ENCODE results near the gene DLG2.

DNA sequence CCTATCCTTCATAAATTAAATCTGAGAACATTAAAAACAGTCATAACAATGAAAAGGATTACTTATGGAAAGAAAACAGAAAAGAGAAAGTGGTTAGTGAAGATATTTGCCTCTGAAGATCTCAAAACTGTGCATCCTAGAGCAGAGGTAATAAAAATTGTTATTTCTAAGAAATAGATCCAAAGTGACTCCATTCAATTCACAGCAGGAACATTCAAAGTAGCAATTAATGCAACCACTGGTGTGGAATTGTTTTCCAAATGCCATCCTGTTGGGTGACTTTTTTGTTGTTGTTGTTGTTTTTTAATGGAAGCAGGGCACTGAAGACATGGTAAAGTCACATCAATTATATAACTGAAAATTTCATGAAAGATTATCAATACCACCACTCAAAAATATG lies 1201.5 kb downstream of the DLG2 start:
- TF ChIP-seq, protein P1, sequence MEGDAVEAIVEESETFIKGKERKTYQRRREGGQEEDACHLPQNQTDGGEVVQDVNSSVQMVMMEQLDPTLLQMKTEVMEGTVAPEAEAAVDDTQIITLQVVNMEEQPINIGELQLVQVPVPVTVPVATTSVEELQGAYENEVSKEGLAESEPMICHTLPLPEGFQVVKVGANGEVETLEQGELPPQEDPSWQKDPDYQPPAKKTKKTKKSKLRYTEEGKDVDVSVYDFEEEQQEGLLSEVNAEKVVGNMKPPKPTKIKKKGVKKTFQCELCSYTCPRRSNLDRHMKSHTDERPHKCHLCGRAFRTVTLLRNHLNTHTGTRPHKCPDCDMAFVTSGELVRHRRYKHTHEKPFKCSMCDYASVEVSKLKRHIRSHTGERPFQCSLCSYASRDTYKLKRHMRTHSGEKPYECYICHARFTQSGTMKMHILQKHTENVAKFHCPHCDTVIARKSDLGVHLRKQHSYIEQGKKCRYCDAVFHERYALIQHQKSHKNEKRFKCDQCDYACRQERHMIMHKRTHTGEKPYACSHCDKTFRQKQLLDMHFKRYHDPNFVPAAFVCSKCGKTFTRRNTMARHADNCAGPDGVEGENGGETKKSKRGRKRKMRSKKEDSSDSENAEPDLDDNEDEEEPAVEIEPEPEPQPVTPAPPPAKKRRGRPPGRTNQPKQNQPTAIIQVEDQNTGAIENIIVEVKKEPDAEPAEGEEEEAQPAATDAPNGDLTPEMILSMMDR (IDR thresholded peaks at IDR 0.05) = no peak
- no peak for TF ChIP-seq POLR2A (IDR thresholded peaks at IDR 0.05)

All from tibial nerve (tissue), 3 donors.